Panc1 (cell line): ENCODE data around the gene ZNF304. TPM values are rescaled to one million over a fixed set of nuclear protein-coding genes. Genes with fewer than 3 reads are reported as not detected.

Experiments
- ATAC-seq: fragments of 200-7000 bp; cut with Tn5 transposase; 2 replicates; pipeline ENCODE4 v1.9.1; 2020; ENCODE audit warnings: mild to moderate bottlenecking, moderate library complexity
- BruUV-seq: library from RNA; stranded (reverse); fragments of 400-500 nt; replicated peaks from 2 replicates; lab custom pipeline; 2021; lab: Mats Ljungman, UMichigan
- CTCF ChIA-PET: fragments of 300-600 bp; sonication (Branson Sonifier 250); formaldehyde crosslinking; loops from one replicate; lab custom pipeline; 2022; ENCODE audit warnings: antibody characterized with exemption; lab: Charles Lee
- POLR2A ChIA-PET: fragments of 300-600 bp; sonication (Branson Sonifier 250); formaldehyde crosslinking; loops from one replicate; lab custom pipeline; 2022; ENCODE audit warnings: antibody characterized with exemption; lab: Charles Lee
- DNase-seq: peaks from one replicate; pipeline ENCODE4 v3.0.0-alpha.2; 2010; ENCODE audit warnings: low read depth, low spot score
- H3K27ac ChIP-seq: 2 replicates; pipeline ENCODE4 v1.5.1; 2011; ENCODE audit warnings: mild to moderate bottlenecking, low read length, inconsistent platforms
- H3K27me3 ChIP-seq: fragments of 200-500 bp; sonication (Bioruptor generic); 2 replicates; pipeline ENCODE4 v1.6.0; 2014; ENCODE audit warnings: low read length, inconsistent platforms; ENCODE audit not compliant: control insufficient read depth, insufficient read depth
- H3K36me3 ChIP-seq: fragments of 200-500 bp; sonication (Bioruptor generic); 2 replicates; pipeline ENCODE4 v1.5.1; 2014; ENCODE audit warnings: inconsistent platforms, mild to moderate bottlenecking, low read length, moderate library complexity; ENCODE audit not compliant: control insufficient read depth, insufficient read depth
- H3K4me1 ChIP-seq: 2 replicates; pipeline ENCODE4 v1.5.1; 2011; ENCODE audit warnings: inconsistent platforms, mild to moderate bottlenecking, low read length, moderate library complexity; ENCODE audit not compliant: control insufficient read depth, insufficient read depth
- H3K4me3 ChIP-seq, 2 experiments: 2 replicates each; pipeline ENCODE4 v1.5.1; 2011 to 2012; ENCODE audit warnings: low read depth in 2 of 2, low read length in 2 of 2, mild to moderate bottlenecking in 2 of 2, inconsistent platforms in 1 of 2, moderate library complexity in 1 of 2
- H3K9me3 ChIP-seq: fragments of 200-500 bp; sonication (Bioruptor generic); 2 replicates; pipeline ENCODE4 v1.5.1; 2014; ENCODE audit warnings: low read depth, mild to moderate bottlenecking, inconsistent platforms, low read length, moderate library complexity; ENCODE audit not compliant: control insufficient read depth, insufficient read depth
- POLR2AphosphoS5 ChIP-seq: IDR thresholded peaks from 2 replicates; pipeline ENCODE4 v1.6.1; 2012; ENCODE audit warnings: mild to moderate bottlenecking, low read depth, low read length, moderate library complexity
- REST ChIP-seq, 2 experiments: IDR thresholded peaks; 2 replicates each; pipeline ENCODE4 v1.6.1; 2011 to 2012; ENCODE audit warnings: low read depth in 2 of 2, control low read depth in 1 of 2, low read length in 1 of 2, mild to moderate bottlenecking in 1 of 2, moderate library complexity in 1 of 2; ENCODE audit not compliant: insufficient read depth in 1 of 2
- SIN3A ChIP-seq: IDR thresholded peaks from 2 replicates; pipeline ENCODE4 v1.6.1; 2012; ENCODE audit warnings: low read depth, mild to moderate bottlenecking, low read length, moderate library complexity, borderline replicate concordance; ENCODE audit not compliant: insufficient read depth
- TCF7L2 ChIP-seq: IDR thresholded peaks from 2 replicates; pipeline ENCODE4 v1.6.1; 2011; ENCODE audit warnings: mild to moderate bottlenecking, low read depth, low read length, inconsistent platforms
- in situ Hi-C: cut with HindIII; loops from 2 replicates; pipeline ENCODE4 v1.10.0; 2016; ENCODE audit warnings: low sequenced_read_pairs, low pct_unique_long_range_greater_than_20kb
- intact Hi-C: fragments of 100-400 bp; cut with micrococcal nuclease; formaldehyde crosslinking; loops from one replicate; pipeline ENCODE4 v1.10.0; 2022; ENCODE audit not compliant: unreplicated experiment
- total RNA-seq: library from RNA; stranded (reverse); gene quantifications from one replicate; pipeline ENCODE4 v1.2.1, GENCODE V29; 2021; ENCODE audit not compliant: unreplicated experiment
- TF ChIP-seq, protein P1 (sequence below): fragments of 450-650 bp; IDR thresholded peaks from 2 replicates; pipeline ENCODE4 v1.5.1; 2017; ENCODE audit warnings: mild to moderate bottlenecking

The ZNF304 gene
- total RNA-seq, 1 experiment from 2014 or later = 10.8 TPM

GRCh38 chr19:57380923-57381322 is 29.9 kb downstream of the ZNF304 start:
- in situ Hi-C loops (no loop called here), intact Hi-C loops (no loop called here)
- no TSS peak for BruUV-seq
- H3K27ac ChIP-seq = no peak overlapping the region
- no peaks in the 10 kb centered on the region for H3K4me1 ChIP-seq
- ATAC-seq (no peak), DNase-seq (no peak)
- POLR2A ChIA-PET = interaction anchor here (0.5 to 0.6 kb wide), 2 partner anchors 54 to 482 kb away, joined by 3 read pairs; no protein-coding TSS in a partner anchor
- TF ChIP-seq SIN3A (no peak), POLR2AphosphoS5 (no peak), TCF7L2 (no peak), REST (IDR thresholded peaks at IDR 0.05; ENCODE audit: insufficient read depth in 1 of 2, low read depth in 2 of 2, low read length in 1 of 2) (no peak)
- TF ChIP-seq, protein P1, sequence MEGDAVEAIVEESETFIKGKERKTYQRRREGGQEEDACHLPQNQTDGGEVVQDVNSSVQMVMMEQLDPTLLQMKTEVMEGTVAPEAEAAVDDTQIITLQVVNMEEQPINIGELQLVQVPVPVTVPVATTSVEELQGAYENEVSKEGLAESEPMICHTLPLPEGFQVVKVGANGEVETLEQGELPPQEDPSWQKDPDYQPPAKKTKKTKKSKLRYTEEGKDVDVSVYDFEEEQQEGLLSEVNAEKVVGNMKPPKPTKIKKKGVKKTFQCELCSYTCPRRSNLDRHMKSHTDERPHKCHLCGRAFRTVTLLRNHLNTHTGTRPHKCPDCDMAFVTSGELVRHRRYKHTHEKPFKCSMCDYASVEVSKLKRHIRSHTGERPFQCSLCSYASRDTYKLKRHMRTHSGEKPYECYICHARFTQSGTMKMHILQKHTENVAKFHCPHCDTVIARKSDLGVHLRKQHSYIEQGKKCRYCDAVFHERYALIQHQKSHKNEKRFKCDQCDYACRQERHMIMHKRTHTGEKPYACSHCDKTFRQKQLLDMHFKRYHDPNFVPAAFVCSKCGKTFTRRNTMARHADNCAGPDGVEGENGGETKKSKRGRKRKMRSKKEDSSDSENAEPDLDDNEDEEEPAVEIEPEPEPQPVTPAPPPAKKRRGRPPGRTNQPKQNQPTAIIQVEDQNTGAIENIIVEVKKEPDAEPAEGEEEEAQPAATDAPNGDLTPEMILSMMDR = no peak
- no peak overlapping the region for H3K4me3 ChIP-seq
- H3K27me3 ChIP-seq = no peaks in the 10 kb centered on the region
- H3K9me3 ChIP-seq = peaks cover 38% of the 10 kb centered on the region
- H3K36me3 ChIP-seq = no peaks in the 10 kb centered on the region
- CTCF ChIA-PET = no interaction called here

DNA sequence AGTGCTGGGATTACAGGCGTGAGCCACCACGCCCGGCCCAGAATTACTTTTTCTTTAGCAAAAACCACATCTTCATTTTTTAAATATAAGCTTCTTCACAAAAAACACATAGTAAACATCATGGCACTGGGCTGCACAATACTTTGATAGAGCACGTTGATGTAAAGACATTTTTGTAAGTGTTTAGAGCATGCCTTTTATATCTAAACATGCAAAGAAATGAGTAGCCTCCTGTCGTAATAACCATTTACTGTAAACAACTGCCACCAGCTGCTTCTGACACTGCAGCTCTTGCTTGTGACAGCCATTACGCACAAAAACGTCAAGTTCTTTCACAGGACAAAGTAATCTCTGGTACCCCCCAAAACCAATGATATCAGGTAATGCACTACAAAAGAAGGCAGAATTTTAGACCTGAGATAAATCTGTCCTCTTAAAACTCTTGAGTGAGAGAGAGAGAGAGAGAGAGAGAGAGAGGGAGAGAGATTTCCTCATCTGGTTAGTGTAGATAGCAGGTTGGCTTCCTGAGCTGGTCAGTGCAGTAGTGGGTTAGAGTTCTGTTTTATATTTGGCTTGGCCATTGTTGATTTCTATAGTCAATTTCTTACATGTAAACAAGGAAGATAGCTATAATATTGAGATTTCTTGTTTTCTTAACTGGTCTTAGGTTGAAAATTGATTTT is 31.9 kb downstream of the ZNF304 start:
- intact Hi-C loops = no loop called here
- H3K4me1 ChIP-seq = no peaks in the 10 kb centered on the region
- in situ Hi-C loops = no loop called here
- peaks cover 22% of the 10 kb centered on the region for H3K9me3 ChIP-seq
- TF ChIP-seq SIN3A (no peak), TCF7L2 (no peak)
- TF ChIP-seq, protein P1 = no peak
- CTCF ChIA-PET = interaction anchor here (0.7 kb wide), 1 partner anchor 418 kb away, joined by 5 read pairs; no protein-coding TSS in a partner anchor
- ATAC-seq (no peak), DNase-seq (no peak)
- H3K27me3 ChIP-seq = no peaks in the 10 kb centered on the region
- no TSS peak for BruUV-seq
- POLR2A ChIA-PET = no interaction called here
- no peak overlapping the region for H3K27ac ChIP-seq
- H3K4me3 ChIP-seq = no peak overlapping the region
- H3K36me3 ChIP-seq = no peaks in the 10 kb centered on the region
